HG03571 (cell line): ENCODE measurements around the gene CA14.
"Not testable (repeated sequence)": the region's sequence is repeated elsewhere in the genome, so short reads cannot be mapped to it uniquely, and the experiment has no call there.

Source experiments
- ATAC-seq: cut with Tn5 transposase; IDR thresholded peaks from one replicate; pipeline ENCODE4 v1.9.1; 2021; ENCODE audit not compliant: unreplicated experiment

The CA14 gene

GRCh38 chr1:150257624-150258585, at the start of gene CA14:
Gene CA14, plus strand, starts transcription at chr1:150257774. Its CDS starts 355 bp downstream, at chr1:150258129.
- ATAC-seq, result no peak

GRCh38 chr1:150208460-150208859, 49.1 kb upstream of the CA14 start:
- ATAC-seq, result not testable (repeated sequence)

DNA sequence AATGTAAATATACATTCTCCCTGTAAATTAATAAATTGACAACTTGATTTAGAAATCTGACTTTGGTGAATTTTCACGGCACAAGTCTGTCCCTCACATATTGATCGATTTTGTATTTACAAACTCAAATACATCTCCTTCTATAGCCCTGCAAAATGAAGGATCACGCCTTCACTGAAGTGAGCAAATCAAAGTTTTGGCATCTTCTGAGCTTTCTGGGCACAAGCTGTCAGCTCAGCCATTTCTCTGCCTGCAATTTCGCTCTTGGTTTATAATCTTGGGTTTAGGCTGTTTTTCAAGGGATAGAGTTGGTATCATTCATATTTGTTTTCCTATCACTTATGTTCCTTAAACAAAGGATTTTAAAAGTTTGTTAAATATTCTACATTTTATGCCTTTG, 47.5 kb upstream of the CA14 start:
- no peak for ATAC-seq

DNA sequence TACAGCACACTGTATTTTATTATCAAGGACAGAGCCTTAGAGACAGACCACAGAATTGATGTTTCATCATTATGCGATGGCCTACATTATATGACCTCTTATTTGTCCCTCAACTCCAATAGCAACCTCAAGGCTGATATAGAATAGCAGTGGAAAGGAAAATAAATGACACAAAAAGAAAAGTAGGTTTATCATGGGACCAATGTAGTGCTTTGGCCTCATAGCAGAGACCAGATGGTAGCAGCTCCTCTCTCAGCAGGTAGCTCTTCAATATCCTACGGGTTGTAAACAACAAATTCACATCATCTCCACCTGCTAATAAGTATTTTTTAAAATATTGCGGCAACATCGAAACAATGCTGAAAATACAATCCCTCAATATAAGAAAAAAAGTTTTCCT, 46.9 kb upstream of the CA14 start:
- ATAC-seq, result no peak

DNA sequence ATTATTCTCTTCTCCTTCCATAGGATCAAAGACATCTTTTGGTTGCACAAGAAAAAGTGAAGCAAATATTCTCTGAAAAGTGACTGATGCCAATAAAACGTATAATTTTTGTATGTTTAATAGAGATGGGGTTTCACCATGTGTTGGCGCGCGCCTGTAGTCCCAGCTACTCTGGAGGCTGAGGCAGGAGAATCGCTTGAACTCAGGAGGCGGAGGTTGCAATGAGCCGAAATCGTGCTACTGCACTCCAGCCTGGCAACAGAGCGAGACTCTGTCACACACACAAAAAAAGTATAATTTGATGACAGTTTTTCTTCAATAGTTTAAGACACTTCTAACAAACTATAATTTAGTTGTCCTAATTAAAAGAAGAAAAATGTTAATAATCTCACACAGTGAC, 45.5 kb upstream of the CA14 start:
- ATAC-seq, result no peak

DNA sequence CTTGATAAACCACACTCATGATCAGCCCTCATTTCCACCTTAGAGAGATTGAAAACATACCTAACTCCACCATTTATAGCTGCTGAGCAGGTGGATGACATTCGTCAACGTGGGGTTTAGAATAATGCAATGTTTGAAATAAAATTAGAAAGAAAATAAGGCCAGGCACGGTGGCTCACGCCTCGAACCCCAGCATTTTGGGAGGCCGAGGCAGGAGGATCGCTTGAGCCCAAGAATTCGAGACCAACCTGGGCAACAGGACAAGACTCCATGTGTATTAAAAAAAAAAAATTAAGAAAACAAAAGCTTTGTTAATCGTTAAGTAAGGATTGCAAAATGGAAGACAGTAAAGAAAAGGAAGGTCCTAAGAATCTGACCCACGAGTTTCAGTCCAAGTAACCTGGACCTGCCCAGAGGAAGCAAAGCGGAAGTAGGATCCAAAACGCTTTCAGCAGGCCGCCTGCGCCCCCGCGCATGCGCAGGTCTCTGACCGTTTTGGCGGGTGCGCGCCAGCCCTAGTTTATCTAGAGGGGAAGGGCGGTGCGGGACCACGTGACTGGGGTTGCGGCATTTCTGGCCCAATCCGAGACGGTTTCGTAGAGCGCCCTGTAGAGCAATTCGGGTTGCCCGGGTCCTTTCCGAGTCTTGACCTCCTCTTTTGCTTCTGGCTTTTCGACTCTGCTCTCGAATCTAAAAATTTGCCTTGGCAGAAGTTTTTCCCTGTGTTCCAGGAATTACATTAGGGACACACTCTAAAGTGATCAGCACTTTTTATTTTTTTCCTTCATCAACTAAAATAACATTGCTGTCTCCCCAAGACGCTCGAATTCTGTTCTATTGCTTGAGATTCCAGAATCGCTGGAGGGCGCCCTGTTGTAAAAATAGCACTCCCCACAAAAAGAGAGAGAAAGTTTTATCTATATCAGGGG, 44.1 kb upstream of the CA14 start:
- ATAC-seq, result peak; percentile 86

GRCh38 chr1:150214099-150214756, 43.3 kb upstream of the CA14 start:
- not testable (repeated sequence) for ATAC-seq

DNA sequence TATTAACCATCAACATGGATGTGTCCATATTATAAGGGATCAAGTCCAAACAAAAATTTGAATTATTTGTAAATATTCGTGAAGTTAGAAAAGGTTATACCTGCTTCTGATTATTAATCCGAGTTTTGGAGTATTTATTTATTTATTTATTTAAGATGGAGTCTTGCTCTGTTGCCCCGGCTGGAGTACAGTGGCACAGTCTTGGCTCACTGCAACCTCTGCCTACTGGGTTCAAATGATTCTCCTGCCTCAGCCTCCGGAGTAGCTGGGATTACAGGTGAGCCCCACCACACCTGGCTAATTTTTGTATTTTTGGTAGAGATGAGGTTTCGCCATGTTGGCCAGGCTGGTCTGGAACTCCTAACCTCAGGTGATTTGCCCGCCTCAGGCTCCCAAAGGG, 41.7 kb upstream of the CA14 start:
- not testable (repeated sequence) for ATAC-seq

DNA sequence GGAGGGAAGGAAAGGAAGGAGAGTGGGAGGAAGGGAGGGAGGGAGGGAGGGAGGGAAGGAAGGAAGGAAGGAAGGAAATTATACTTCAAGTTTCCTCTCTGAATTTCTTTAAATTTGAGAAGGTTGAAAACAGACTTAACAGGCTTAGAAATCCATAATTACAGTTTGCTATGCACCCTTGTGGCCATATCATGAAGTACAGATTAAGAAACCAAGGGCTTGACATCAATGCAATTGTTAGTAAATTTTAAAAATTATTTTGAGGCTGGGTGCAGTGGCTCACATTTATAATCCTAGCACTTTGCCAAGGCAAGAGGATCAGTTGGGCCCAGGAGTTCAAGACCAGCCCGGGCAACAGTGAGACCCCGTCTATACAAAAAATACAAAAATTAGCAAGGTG, 36.0 kb upstream of the CA14 start:
- ATAC-seq, result no peak

- ATAC-seq, result no peak
Observed at GRCh38 chr1:150224983-150225382, 32.6 kb upstream of the CA14 start.

DNA sequence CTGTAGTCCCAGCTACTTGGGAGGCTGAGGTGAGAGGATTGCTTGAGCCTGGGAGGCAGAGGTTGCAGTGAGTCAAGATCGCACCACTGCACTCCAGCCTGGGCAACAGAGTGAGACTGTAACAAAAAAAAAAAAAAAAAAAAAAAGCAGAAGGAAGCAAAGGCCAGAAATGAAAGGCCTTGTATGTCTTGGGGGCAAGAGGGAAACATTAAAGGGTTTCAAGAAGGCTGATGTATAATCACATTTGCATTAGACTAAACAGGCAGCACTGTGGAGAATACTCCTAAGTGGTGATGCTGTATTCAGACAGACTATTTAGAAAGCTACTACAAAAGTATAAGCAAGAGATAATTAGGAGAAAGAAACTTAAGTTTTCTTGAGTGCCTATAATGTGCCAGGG, 32.0 kb upstream of the CA14 start:
- ATAC-seq, result no peak

- ATAC-seq, result no peak
Observed at GRCh38 chr1:150226486-150226885, 31.1 kb upstream of the CA14 start.

GRCh38 chr1:150227228-150227627, 30.3 kb upstream of the CA14 start:
- no peak for ATAC-seq

DNA sequence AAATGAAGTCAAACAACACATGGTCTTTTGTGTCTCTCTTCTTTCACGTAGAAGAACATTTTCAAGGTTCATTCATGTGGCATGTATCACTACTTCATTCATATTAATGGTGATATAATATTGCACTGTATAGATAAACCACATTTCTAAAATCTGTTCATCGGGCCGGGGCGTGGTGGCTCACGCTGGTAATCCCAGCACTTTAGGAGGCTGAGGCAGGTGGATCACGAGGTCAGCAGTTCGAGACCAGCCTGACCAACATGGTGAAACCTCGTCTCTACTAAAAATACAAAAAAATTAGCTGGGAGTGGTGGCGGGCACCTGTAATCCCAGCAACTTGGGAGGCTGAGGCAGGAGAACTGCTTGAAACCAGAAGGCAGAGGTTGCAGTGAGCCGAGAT, 29.3 kb upstream of the CA14 start:
- ATAC-seq, result not testable (repeated sequence)

DNA sequence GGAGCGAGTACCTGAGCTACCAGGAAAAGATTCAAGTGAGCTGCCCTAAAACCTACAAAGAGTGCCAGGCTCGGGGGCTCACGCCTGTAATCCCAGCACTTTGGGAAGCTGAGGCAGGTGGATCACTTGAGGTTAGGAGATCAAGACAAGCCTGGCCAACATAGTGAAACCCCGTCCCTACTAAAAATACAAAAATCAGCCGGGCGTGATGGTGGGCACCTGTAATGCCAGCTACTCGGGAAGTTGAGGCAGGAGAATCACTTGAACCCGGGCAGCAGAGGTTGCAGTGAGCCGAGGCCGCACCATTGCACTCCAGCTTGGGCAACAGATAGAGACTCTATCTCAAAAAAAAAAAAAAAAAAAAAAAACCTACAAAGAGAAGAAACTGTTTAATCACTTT, 24.7 kb upstream of the CA14 start:
- ATAC-seq, result not testable (repeated sequence)

DNA sequence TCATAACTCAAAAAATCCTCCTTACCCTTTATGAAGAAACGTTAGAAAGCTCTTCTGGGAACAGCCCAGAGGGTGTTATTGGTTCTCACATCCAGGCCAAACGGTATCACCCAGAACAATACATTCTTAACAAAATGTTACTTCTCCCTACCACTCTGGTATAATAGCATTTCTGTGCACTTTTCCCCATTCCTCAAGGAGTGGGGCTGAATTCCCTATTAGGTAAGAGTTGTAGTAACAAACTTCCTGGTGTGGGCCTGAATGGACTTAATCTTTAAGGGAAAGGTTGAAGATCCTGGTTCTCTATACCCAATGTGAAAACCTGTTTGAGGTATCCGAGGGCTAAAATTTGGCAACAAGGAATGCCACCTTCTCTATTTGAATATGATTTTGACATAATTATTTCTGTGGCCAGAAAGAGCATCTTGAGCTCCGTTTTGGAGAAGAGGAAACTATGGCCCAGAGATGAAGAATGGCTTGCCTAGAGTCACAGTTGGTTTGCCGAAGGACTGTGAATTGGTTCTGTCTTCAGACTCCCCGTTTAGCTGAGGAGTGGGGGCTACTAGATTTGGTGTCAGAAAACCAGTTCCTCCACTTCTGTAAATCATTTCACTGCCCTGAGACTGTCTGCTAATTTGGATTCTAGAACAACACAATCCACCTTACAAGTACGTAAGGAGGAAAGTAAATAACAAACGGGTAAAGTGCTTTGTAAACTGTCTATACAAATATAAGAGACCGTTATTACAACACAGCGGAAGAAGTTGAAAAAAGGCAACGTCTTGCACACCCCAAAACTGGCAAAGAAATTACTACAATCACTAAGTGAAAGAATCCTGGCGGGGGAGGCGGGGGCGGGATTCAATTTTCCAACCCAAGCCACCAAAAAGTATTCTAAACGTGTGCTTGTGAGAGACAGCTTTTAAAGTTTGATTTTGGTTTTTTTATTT, 23.9 kb upstream of the CA14 start:
- ATAC-seq, result no peak

DNA sequence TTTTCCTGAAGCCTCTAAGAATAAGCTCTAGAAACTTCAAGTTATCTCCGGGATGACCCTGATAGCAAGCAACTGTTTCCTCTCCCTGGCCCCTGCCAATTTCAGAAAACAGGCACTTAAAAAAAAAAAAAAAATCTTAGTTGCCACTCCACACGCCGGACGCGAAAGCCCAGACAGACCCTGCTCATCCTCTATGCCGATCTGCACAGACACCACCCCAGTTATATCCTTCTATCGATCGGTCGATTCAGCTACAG, 23.3 kb upstream of the CA14 start:
- ATAC-seq, result no peak

- ATAC-seq, result peak; percentile 35
Observed at GRCh38 chr1:150234566-150235293, 22.8 kb upstream of the CA14 start.

DNA sequence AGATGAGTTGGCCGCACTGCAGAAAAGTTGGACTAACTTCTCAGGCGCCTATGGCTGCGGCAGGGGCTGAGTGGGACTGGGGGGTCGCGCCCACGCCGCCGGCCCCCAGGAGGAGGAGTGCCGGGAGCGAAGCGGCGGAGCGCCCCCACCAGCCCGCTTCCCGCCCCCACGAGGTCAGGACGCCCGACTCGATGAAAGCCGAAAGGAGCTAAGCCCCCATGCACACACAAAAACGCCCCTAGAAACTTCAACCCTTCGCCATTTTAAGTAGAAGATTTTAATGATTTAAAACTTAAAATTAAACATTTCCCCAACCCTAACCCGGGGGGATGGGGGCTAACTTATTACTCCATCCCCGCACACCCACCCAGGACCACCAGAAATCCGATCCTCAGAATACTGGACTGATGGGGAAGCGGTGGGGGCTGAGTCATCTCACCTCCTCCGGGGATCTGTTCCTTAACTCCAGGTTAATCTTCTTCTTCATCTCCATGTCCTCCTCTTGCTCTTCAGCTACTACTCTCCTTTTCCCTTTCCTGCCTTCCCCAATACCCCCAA, 22.2 kb upstream of the CA14 start:
- ATAC-seq, result no peak
